HPDE6-E6E7 (cell line): ENCODE results near the gene LCP2.

ENCODE experiments used
- DNase-seq: peaks from one replicate; pipeline ENCODE4 v3.0.0; 2011; ENCODE audit warnings: missing footprints; ENCODE audit errors: extremely low spot score

The LCP2 gene

DNA sequence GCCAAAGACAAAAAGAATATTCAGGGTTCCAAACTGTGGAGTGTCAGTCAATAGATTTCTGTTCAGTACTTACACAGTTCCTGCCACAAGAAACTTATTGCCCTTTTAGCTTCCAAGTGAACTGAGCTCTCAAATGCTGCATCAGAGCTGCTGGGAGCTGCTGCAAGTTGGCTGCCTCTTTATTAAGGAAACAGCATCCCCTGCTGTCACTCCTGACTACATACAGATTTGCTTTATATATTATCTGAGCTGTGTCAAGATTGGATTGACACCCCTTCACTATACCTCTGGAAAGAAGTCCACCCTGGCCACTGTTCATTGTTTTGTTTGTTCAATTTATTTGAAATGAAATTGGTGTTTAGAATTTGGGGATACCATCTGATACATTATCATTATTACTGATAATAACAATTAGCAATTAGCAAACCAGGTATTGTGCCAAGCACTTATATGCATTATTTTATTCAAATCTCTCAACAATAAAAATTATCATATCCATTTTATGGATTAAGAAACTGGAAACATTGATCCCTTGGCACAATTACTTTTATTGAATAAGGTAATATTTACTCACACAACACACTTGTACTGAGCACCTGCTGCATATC is 81.2 kb downstream of the LCP2 start:
- peak; percentile 53 for DNase-seq

DNA sequence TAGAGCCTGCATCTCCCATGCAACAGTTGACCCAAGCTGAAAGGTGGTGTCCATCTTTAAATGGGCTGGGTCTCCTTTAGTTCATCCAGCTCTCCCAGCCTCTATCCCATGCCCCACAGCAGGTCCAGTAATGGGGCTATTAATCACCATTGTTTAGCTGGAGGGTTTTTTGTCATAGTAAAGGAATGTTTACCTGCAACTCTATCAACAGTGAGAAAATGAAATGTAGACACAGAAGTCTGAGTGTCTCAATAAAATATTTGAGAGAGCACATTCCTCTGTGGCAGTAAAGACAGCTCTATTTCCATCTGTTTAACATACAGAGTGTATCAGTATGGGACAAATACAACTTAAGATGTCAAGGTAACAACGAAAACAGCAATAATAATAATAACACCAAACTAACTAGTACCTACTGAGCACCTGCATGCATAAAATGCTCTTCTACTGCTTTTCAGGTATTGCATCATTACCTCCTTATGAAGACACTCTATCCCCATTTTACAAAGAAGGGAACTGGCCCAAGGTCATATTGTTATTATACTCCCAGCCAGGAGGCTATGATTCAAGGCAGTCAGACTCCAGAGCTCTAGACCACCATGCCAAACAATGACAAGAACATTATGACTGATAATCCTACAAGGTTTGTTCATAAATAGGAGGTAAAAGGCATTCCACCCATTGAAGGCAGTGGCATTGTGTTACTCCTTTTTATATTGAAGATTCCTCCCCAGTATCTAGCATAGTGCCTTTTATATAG is 85.8 kb downstream of the LCP2 start:
- no peak for DNase-seq

DNA sequence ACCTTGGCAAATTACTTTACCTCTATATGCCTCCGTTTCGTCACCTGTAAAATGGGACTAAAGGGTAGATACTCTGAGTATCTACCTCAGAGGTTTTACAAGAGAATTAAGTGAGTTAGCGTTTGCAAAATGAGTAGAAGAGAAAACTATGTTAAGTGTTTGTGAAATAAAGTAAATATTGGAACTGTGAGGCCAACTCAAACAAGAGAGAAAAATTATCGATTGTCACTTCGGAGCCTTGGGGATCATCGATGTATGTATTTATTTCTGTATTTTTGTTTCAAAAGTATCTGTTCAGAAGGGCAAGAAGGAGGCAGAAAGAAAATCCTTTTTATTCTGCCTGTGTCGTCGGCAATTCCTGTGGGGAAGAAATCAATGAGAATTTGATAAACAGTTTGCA is 90.6 kb downstream of the LCP2 start:
- DNase-seq, result no peak

DNA sequence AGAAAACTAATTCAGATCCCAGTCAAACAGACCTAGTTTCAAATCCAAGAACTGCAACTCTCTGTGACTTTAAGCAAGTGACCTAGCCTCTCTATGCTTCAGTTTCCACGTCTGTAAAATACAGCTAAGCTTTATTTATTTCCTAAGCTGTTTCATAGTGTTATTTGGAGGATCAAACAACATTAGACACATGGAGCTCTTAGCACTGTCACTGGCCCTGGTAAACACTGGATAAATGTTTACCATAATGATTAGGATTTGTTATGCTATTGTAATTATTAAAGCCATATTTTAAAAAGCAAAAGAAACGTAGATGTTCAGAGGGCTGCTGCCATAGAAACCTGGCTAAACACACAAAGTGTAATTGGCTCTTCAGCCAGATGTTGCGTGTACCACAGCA is 91.4 kb downstream of the LCP2 start:
- no peak for DNase-seq

DNA sequence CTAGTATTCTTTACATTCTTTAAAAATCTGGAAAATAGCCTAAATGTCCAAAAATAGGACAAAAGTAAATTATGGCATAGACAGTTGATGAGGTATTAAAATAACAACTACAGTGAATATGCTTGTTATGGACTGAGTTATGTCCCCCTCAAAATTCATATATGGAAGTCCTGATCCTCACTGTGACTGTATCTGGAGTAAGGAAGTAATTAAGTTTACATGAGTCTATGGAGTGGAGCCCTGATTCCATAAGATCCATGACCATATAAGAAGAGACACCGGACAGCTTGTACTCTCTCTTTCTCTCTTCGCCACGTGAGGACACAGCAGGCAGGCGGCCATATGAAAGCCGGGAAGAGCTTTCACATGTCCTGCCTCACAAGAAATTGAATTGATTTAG is 93.4 kb downstream of the LCP2 start:
- DNase-seq, result no peak

DNA sequence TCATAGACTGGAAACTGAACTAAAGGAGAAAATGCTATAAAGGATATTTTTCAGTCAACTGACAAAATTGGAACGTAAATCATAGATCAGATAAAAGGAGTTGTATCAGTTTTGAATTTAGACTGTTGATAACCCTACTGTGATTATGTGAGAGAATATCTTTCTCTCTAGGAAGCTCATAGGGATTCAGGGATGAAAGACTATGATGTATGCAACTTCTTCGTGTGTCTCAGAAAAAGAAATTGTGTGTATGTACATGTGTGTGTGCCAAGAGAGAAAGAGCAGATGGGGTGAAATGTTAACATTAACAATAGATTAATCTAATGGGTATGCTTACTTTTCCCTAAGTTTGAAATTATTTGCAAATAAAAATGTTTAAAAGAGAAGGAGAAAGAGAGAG is 95.5 kb downstream of the LCP2 start:
- no peak for DNase-seq

DNA sequence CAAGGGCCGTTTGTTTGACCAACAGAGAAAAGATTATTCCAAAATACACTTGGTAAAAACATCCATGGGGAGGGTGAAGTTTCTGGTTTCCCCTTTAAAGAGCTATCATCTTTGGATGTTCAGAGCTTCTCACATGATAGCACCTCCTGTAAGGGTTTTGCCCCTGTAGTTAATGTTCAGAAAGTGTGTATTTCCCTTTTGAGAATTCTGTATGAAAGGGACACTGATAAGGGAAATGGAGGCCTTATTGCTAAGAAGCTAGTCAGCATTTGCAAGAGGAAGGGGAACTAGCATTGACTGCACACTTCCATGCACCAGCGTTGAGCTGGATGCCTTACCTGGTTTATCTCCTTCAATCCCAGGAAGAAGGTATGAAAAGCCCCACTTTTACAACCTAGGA is 96.3 kb downstream of the LCP2 start:
- no peak for DNase-seq

DNA sequence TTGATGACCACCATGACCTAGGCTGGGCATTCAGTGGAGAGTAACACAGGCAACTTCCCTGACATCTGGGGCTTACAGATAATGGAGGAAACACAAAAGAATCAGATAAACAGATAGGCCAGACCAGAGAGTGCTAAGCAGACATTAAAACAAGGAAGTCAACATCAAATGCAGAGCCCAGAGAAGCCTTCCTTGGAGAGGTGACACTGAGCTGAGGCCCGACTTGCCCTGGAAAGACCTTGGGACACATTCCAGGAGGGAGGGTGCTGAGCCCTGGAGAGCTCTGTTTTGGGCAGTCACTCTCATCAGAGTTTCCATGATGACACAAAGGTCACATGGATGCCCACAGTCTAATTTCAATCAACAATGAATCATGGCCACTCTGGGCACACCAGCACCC is 96.7 kb downstream of the LCP2 start:
- no peak for DNase-seq
